Measurements from ENCODE around the gene GRIA4. TPM values are rescaled to one million over a fixed set of nuclear protein-coding genes. Genes with fewer than 3 reads are reported as not detected.

The GRIA4 gene
- total and polyA plus RNA-seq, 12 donors = not detected

DNA sequence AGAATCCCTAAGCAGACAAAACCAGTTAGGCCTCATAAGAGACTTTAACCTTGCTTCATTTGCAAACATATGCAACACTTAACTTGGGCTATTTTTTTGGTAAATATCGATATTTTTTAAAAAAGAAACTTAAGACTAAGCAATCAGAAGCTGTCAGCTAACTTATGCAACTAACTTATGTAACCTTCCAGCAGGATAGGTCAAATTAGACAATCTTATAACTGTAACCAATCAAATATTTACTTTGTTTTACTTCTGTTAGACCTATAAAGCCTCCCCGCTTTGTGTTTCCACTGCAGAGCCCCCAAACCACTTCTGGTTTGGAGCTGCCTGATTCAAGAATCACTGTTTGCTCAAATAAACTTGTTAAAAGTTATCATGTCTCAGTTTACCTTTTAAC lies 404.2 kb downstream of the GRIA4 start:
- no peak for DNase-seq
- Histone ChIP-seq H3K4me1 (peaks cover 0 to 74% (median 30%) of the 10 kb centered on the region in 9 donors), H3K4me3 (no peak overlapping the region), H3K9me3 (no peaks in the 10 kb centered on the region), H3K27me3 (no peaks in the 10 kb centered on the region), H3K27ac (no peak overlapping the region), H3K36me3 (peaks cover 0 to 23% (median 17%) of the 10 kb centered on the region in 9 donors)
- intact Hi-C loops (cut with DNase I) = no loop called here
- WGBS, 2 donors = 98 to 100% methylated on average over 2 of the region's 2 CpGs
- TF ChIP-seq, protein P1, sequence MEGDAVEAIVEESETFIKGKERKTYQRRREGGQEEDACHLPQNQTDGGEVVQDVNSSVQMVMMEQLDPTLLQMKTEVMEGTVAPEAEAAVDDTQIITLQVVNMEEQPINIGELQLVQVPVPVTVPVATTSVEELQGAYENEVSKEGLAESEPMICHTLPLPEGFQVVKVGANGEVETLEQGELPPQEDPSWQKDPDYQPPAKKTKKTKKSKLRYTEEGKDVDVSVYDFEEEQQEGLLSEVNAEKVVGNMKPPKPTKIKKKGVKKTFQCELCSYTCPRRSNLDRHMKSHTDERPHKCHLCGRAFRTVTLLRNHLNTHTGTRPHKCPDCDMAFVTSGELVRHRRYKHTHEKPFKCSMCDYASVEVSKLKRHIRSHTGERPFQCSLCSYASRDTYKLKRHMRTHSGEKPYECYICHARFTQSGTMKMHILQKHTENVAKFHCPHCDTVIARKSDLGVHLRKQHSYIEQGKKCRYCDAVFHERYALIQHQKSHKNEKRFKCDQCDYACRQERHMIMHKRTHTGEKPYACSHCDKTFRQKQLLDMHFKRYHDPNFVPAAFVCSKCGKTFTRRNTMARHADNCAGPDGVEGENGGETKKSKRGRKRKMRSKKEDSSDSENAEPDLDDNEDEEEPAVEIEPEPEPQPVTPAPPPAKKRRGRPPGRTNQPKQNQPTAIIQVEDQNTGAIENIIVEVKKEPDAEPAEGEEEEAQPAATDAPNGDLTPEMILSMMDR (IDR thresholded peaks at IDR 0.05) = no peak
- ATAC-seq = no peak

DNA sequence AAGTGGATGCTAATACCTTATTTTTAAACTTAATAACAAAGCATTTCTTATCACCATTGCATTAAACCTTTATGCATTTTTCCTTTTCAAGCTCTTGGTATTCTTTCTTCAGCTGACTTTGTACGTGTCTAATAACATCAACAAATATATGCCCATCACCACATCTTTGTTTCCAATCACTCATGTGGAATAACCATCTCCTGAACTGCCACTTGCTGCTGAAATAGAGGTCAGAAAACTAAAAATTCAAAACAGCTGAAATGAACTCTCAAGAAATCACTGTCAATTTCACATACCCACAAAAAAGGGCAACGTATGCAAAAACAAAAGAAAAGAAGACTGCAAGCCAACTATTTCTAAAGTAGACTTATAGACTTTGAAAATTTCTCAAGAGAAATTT lies 404.7 kb downstream of the GRIA4 start:
- no peak for ATAC-seq
- peaks cover 0 to 17% (median 11%) of the 10 kb centered on the region in 9 donors for H3K36me3 ChIP-seq

DNA sequence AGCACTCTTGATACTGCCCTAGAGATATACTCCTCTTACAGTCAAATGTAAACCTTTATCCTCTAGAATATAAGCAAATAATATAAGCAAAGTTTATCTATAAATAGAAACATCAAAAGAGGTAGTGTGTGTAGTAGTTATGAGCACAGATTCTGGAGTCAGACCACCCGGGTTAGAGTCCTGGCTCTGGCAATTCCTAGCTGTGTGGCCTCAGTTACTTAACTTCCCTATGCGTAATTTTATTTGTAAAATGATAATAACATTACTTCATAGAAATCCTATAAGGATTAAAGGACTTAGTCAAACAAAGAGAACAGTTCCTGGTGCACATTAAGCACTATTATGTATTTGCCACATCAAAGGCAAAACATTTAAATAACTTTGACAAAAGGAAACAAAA lies 405.2 kb downstream of the GRIA4 start:
- no peak for ATAC-seq
- peaks cover 0 to 12% (median 6%) of the 10 kb centered on the region in 9 donors for H3K36me3 ChIP-seq
- TF ChIP-seq, protein P1 (IDR thresholded peaks at IDR 0.05) = no peak
- intact Hi-C loops (cut with DNase I) = no loop called here
- peaks cover 0 to 82% (median 39%) of the 10 kb centered on the region in 9 donors for H3K4me1 ChIP-seq
- H3K27me3 ChIP-seq = no peaks in the 10 kb centered on the region
- H3K4me3 ChIP-seq = no peak overlapping the region
- DNase-seq = no peak
- no peaks in the 10 kb centered on the region for H3K9me3 ChIP-seq
- 80 to 91% methylated on average over 2 of the region's 2 CpGs for WGBS, 2 donors
- H3K27ac ChIP-seq = no peak overlapping the region

More for the DNA sequence above, 404.7 kb downstream of the GRIA4 start:
- Histone ChIP-seq H3K9me3 (no peaks in the 10 kb centered on the region), H3K4me3 (no peak overlapping the region), H3K4me1 (peaks cover 0 to 78% (median 35%) of the 10 kb centered on the region in 9 donors), H3K27ac (no peak overlapping the region), H3K27me3 (no peaks in the 10 kb centered on the region)
- 85 to 94% methylated on average over 2 of the region's 2 CpGs for WGBS, 2 donors
- TF ChIP-seq, protein P1 (IDR thresholded peaks at IDR 0.05) = no peak
- no peak for DNase-seq
- intact Hi-C loops (cut with DNase I) = no loop called here

DNA sequence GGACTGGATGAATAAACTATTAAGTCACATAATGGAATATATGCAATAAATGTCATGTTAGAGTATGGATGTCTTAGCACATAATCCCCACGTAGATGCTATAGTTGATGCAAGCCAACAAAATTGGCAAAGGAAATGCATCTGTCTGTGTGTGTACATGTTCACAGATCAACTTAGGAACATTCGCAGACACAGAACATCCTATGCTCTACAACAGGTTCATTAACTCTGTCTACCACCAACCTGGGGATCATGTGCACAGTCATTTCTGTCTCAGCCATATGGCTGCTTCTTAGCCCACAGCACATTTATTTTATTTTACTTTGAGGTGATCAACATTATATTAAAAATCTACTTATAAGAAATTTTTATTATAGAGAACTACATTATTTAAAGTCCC lies 407.2 kb downstream of the GRIA4 start:
- ATAC-seq (no peak), DNase-seq (no peak)
- TF ChIP-seq, protein P1 (IDR thresholded peaks at IDR 0.05) = no peak
- WGBS, 2 donors = 81% methylated on average over 2 of the region's 2 CpGs
- no peak overlapping the region for H3K27ac ChIP-seq
- H3K4me1 ChIP-seq = peaks cover 4 to 86% (median 52%) of the 10 kb centered on the region in 9 donors
- no peaks in the 10 kb centered on the region for H3K9me3 ChIP-seq
- H3K36me3 ChIP-seq = no peaks in the 10 kb centered on the region
- intact Hi-C loops (cut with DNase I) = no loop called here
- no peak overlapping the region for H3K4me3 ChIP-seq
- no peaks in the 10 kb centered on the region for H3K27me3 ChIP-seq
